CD14-positive monocyte (primary cell): ENCODE measurements around the gene KCTD14. TPM values are rescaled to one million over a fixed set of nuclear protein-coding genes. Genes with fewer than 3 reads are reported as not detected.

ENCODE experiments used
- DNase-seq, 3 donors: peaks; one replicate each; pipeline ENCODE4 v3.0.0-alpha.2; 2011 to 2022
- H2AFZ ChIP-seq: 2 replicates; pipeline ENCODE4 v1.6.0; 2012; ENCODE audit warnings: mild to moderate bottlenecking, low read depth, low read length, inconsistent platforms; ENCODE audit not compliant: insufficient read depth, poor library complexity, severe bottlenecking
- H3K27ac ChIP-seq, 2 donors: 1 replicate in 1 of 2; 2 replicates in 1 of 2; pipeline ENCODE4 v1.5.1; 2012 to 2013; ENCODE audit warnings: low read length in 2 of 2, control low read depth in 1 of 2, inconsistent platforms in 1 of 2, low read depth in 1 of 2, mild to moderate bottlenecking in 1 of 2
- H3K27me3 ChIP-seq, 2 donors: one replicate each; pipeline versions ENCODE4 v1.6.0 to v1.6.1; 2011 to 2013; ENCODE audit warnings: low read length in 2 of 2; ENCODE audit not compliant: control insufficient read depth in 2 of 2, insufficient read depth in 2 of 2
- H3K36me3 ChIP-seq, 2 donors: replicated peaks in 1 of 2; 1 replicate in 1 of 2; 2 replicates in 1 of 2; pipeline versions ENCODE4 v1.5.1 to v1.6.1; 2012 to 2013; ENCODE audit warnings: low read length in 2 of 2, control low read depth in 1 of 2, inconsistent platforms in 1 of 2, mild to moderate bottlenecking in 1 of 2; ENCODE audit not compliant: insufficient read depth in 2 of 2, control insufficient read depth in 1 of 2
- H3K4me1 ChIP-seq, 2 donors: 1 replicate in 1 of 2; 2 replicates in 1 of 2; pipeline versions ENCODE4 v1.5.1 to v1.6.1; 2012 to 2013; ENCODE audit warnings: low read length in 2 of 2, control low read depth in 1 of 2, inconsistent platforms in 1 of 2, mild to moderate bottlenecking in 1 of 2, moderate library complexity in 1 of 2; ENCODE audit not compliant: insufficient read depth in 2 of 2, control insufficient read depth in 1 of 2
- H3K4me2 ChIP-seq: replicated peaks from 2 replicates; pipeline ENCODE3; 2012; ENCODE audit warnings: low read length, moderate library complexity, mild to moderate bottlenecking; ENCODE audit not compliant: poor library complexity, severe bottlenecking; ENCODE audit errors: extremely low read depth
- H3K4me3 ChIP-seq, 3 experiments: fragments of 200-600 bp in 1 of 3; sonication (generic) in 1 of 3; replicated peaks in 1 of 3; 1 replicate in 2 of 3; 2 replicates in 1 of 3; pipeline ENCODE4 v1.5.1; 2011 to 2013; ENCODE audit warnings: low read length in 3 of 3, mild to moderate bottlenecking in 3 of 3, control low read depth in 2 of 3, low read depth in 2 of 3, inconsistent platforms in 1 of 3, moderate library complexity in 1 of 3
- H3K79me2 ChIP-seq: 2 replicates; pipeline ENCODE4 v1.6.0; 2012; ENCODE audit warnings: mild to moderate bottlenecking, control low read depth, inconsistent platforms, low read length, moderate library complexity; ENCODE audit not compliant: insufficient read depth
- H3K9ac ChIP-seq: 2 replicates; pipeline ENCODE4 v1.6.0; 2017; ENCODE audit warnings: low read length, mild to moderate bottlenecking; ENCODE audit not compliant: insufficient read depth, poor library complexity, severe bottlenecking
- H3K9me3 ChIP-seq, 2 donors: replicated peaks in 1 of 2; 1 replicate in 1 of 2; 2 replicates in 1 of 2; pipeline versions ENCODE4 v1.5.1 to v1.6.1; 2012 to 2013; ENCODE audit warnings: low read length in 2 of 2, control low read depth in 1 of 2; ENCODE audit not compliant: control insufficient read depth in 1 of 2, insufficient read depth in 1 of 2
- H4K20me1 ChIP-seq: 2 replicates; pipeline ENCODE4 v1.6.0; 2012; ENCODE audit warnings: mild to moderate bottlenecking, low read length, control low read depth, moderate library complexity; ENCODE audit not compliant: insufficient read depth
- H3K27ac Mint-ChIP-seq, 7 donors: one replicate each; pipeline ENCODE4 v1.8.0; 2020; ENCODE audit warnings: mild to moderate bottlenecking in 7 of 7, mixed read lengths in 7 of 7, moderate library complexity in 6 of 7, inconsistent platforms in 2 of 7
- H3K27me3 Mint-ChIP-seq, 3 donors: one replicate each; pipeline ENCODE4 v1.8.0; 2021 to 2022; ENCODE audit warnings: low read depth in 3 of 3, mild to moderate bottlenecking in 3 of 3, mixed read lengths in 3 of 3, moderate library complexity in 3 of 3, inconsistent platforms in 1 of 3
- H3K36me3 Mint-ChIP-seq, 2 donors: one replicate each; pipeline ENCODE4 v1.8.0; 2020; ENCODE audit warnings: mixed read lengths in 2 of 2, inconsistent platforms in 1 of 2, mild to moderate bottlenecking in 1 of 2
- H3K4me1 Mint-ChIP-seq: one replicate; pipeline ENCODE4 v1.8.0; 2020; ENCODE audit warnings: mild to moderate bottlenecking, mixed read lengths
- H3K4me3 Mint-ChIP-seq, 2 donors: one replicate each; pipeline ENCODE4 v1.8.0; 2020; ENCODE audit warnings: mild to moderate bottlenecking in 2 of 2, mixed read lengths in 2 of 2, moderate library complexity in 1 of 2
- H3K9me3 Mint-ChIP-seq, 7 donors: one replicate each; pipeline ENCODE4 v1.8.0; 2020 to 2022; ENCODE audit warnings: mixed read lengths in 7 of 7, mild to moderate bottlenecking in 6 of 7, moderate library complexity in 6 of 7, inconsistent platforms in 2 of 7
- CTCF ChIP-seq: fragments of 200-600 bp; IDR thresholded peaks from one replicate; pipeline ENCODE4 v1.8.0; 2022; ENCODE audit warnings: antibody characterized with exemption, mild to moderate bottlenecking
- whole genome bisulfite sequencing: methylation state at CpG from one replicate; pipeline ENCODE4 v1.1.5; 2013; ENCODE audit warnings: missing lambda C conversion rate; ENCODE audit not compliant: insufficient coverage; 5-methylcytosine and 5-hydroxymethylcytosine counted together
- intact Hi-C, 2 donors: fragments of 100-400 bp; cut with micrococcal nuclease; formaldehyde crosslinking; loops; one replicate each; pipeline versions ENCODE4 v1.15.0 to v1.15.1; 2023
- polyA plus RNA-seq, 3 donors: library from polyadenylated mRNA; depleted of rRNA in 1 of 3; unstranded in 2 of 3; stranded (reverse) in 1 of 3; fragments of 300-500 nt in 2 of 3; fragments of >200 nt in 1 of 3; fragmentation: Illumina TruSeq in 2 of 3; gene quantifications; 1 replicate in 2 of 3; 2 replicates in 1 of 3; pipeline ENCODE4 v1.2.3, GENCODE V29; 2012 to 2021

KCTD14 gene
- polyA plus RNA-seq, 3 donors, result 0.14 to 0.33 (median 0.23) TPM

- Mint-ChIP-seq H3K27ac (no peak overlapping the region), H3K4me1 (peaks cover 14% of the 10 kb centered on the region), H3K4me3 (no peak overlapping the region), H3K36me3 (no peaks in the 10 kb centered on the region), H3K27me3 (peaks cover 0 to 3% (median 1%) of the 10 kb centered on the region in 3 donors), H3K9me3 (no peaks in the 10 kb centered on the region)
- peak; percentile 74 for TF ChIP-seq CTCF
- Histone ChIP-seq H3K27me3 (no peaks in the 10 kb centered on the region), H4K20me1 (no peaks in the 10 kb centered on the region), H3K4me1 (peaks cover 7 to 8% of the 10 kb centered on the region in 2 donors), H3K4me2 (peak overlapping the region; percentile 83), H3K9me3 (no peaks in the 10 kb centered on the region), H2AFZ (peak overlapping the region; percentile 90), H3K9ac (no peak overlapping the region), H3K4me3 (peak overlapping the region in 1 of 3 experiments; percentile 73), H3K36me3 (no peaks in the 10 kb centered on the region), H3K79me2 (no peaks in the 10 kb centered on the region), H3K27ac (no peak overlapping the region)
- DNase-seq, result no peak
- intact Hi-C loops, result no loop called here
- 53% methylated on average over 6 of the region's 6 CpGs for WGBS
Observed at GRCh38 chr11:78046486-78046854, 23.4 kb upstream of the KCTD14 start.

GRCh38 chr11:78045851-78046485, 22.9 kb upstream of the KCTD14 start:
- H3K9ac ChIP-seq, result no peak overlapping the region
- TF ChIP-seq CTCF, result peak; percentile 98
- H3K27ac Mint-ChIP-seq, result peak overlapping the region in 3 of 7 donors; percentile 19 to 66 (median 50)
- no peaks in the 10 kb centered on the region for H3K9me3 Mint-ChIP-seq
- H3K27me3 Mint-ChIP-seq, result peaks cover 0 to 3% (median 1%) of the 10 kb centered on the region in 3 donors
- no peaks in the 10 kb centered on the region for H3K27me3 ChIP-seq
- no peaks in the 10 kb centered on the region for H3K36me3 Mint-ChIP-seq
- H3K4me1 Mint-ChIP-seq, result peaks cover 12% of the 10 kb centered on the region
- H3K27ac ChIP-seq, result no peak overlapping the region
- H3K36me3 ChIP-seq, result no peaks in the 10 kb centered on the region
- H4K20me1 ChIP-seq, result no peaks in the 10 kb centered on the region
- peak overlapping the region; percentile 90 for H2AFZ ChIP-seq
- WGBS, result 7% methylated on average over 21 of the region's 28 CpGs
- peak overlapping the region; percentile 83 for H3K4me2 ChIP-seq
- peaks cover 7 to 8% of the 10 kb centered on the region in 2 donors for H3K4me1 ChIP-seq
- intact Hi-C loops, result no loop called here
- no peaks in the 10 kb centered on the region for H3K9me3 ChIP-seq
- H3K4me3 ChIP-seq, result peak overlapping the region; percentile 18 to 73 (median 20)
- no peaks in the 10 kb centered on the region for H3K79me2 ChIP-seq
- peak; percentile 38 to 57 (median 52) for DNase-seq
- peak overlapping the region; percentile 71 to 87 for H3K4me3 Mint-ChIP-seq
